AG09309 (cell line): ENCODE results near the gene SP7.

Experiments used
- DNase-seq: peaks from one replicate; pipeline ENCODE4 v3.0.0-alpha.2; 2010; ENCODE audit warnings: low read depth
- H3K4me3 ChIP-seq: 2 replicates; pipeline ENCODE4 v1.5.1; 2011; ENCODE audit warnings: mild to moderate bottlenecking, low read depth, low read length, moderate library complexity; ENCODE audit not compliant: control insufficient read depth
- TF ChIP-seq, protein P1 (sequence below): IDR thresholded peaks from 2 replicates; pipeline ENCODE4 v1.5.1; 2011; ENCODE audit warnings: mild to moderate bottlenecking, low read depth, low read length, inconsistent platforms; ENCODE audit not compliant: insufficient read depth, control insufficient read depth; ENCODE audit errors: missing control alignments

SP7 gene

DNA sequence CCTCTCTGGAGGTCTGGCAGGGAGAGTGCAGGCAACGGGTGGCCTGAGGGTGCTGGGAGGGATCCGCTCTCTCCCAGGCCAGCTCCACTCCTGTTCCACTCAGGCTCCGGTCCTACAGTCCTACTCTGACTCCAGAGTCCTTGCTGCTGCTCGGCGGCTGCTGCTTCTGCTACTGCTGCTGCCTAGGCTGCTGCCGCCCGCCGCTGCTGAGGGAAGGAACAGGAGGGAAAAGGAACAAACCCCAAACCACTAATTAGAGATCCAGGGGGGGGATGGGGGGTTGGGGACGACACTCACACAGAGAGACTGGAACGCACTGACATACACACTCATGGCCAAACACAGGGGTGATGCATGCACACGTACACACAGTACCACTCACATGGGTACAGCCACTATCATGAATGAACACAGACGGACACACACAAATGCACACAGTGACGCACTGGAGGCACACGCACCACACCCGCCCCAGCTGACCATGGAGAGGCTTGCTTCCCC is at the start of gene SP7:
SP7 (minus strand) TSS at position 174 of the 501 bp plus-strand sequence. CDS start 708 bp downstream, outside the sequence.
- TF ChIP-seq, protein P1, sequence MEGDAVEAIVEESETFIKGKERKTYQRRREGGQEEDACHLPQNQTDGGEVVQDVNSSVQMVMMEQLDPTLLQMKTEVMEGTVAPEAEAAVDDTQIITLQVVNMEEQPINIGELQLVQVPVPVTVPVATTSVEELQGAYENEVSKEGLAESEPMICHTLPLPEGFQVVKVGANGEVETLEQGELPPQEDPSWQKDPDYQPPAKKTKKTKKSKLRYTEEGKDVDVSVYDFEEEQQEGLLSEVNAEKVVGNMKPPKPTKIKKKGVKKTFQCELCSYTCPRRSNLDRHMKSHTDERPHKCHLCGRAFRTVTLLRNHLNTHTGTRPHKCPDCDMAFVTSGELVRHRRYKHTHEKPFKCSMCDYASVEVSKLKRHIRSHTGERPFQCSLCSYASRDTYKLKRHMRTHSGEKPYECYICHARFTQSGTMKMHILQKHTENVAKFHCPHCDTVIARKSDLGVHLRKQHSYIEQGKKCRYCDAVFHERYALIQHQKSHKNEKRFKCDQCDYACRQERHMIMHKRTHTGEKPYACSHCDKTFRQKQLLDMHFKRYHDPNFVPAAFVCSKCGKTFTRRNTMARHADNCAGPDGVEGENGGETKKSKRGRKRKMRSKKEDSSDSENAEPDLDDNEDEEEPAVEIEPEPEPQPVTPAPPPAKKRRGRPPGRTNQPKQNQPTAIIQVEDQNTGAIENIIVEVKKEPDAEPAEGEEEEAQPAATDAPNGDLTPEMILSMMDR = no peak
- no peak within 1 kb of the TSS for H3K4me3 ChIP-seq
- DNase-seq = no peak

DNA sequence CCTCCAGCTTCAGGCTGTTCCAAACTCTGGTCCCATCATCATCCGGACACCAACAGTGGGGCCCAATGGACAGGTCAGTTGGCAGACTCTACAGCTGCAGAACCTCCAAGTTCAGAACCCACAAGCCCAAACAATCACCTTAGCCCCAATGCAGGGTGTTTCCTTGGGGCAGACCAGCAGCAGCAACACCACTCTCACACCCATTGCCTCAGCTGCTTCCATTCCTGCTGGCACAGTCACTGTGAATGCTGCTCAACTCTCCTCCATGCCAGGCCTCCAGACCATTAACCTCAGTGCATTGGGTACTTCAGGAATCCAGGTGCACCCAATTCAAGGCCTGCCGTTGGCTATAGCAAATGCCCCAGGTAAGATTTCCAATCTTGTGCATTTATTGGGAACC is 47.1 kb upstream of the SP7 start:
- no peak for DNase-seq
- peak overlapping the region; percentile 29 for H3K4me3 ChIP-seq
- TF ChIP-seq, protein P1 = no peak

DNA sequence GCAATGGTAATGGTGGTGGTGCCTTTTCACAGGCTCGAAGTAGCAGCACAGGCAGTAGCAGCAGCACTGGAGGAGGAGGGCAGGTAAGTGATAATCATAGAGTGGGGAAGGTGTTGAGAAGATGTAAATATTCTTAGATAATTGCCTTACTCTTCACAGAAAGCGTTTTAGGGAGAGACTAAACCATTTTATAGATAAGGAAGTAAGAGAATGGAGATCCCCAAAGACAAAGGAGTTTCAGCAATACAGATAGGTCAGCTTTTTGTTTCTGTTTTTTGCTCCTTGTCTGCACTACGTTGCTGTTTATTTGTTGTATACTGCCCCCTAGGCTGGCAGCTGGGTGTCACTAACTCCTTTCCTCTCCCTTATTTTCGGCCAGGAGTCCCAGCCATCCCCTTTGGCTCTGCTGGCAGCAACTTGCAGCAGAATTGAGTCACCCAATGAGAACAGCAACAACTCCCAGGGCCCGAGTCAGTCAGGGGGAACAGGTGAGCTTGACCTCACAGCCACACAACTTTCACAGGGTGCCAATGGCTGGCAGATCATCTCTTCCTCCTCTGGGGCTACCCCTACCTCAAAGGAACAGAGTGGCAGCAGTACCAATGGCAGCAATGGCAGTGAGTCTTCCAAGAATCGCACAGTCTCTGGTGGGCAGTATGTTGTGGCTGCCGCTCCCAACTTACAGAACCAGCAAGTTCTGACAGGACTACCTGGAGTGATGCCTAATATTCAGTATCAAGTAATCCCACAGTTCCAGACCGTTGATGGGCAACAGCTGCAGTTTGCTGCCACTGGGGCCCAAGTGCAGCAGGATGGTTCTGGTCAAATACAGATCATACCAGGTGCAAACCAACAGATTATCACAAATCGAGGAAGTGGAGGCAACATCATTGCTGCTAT is 45.8 kb upstream of the SP7 start:
- DNase-seq = no peak
- TF ChIP-seq, protein P1 = peak; percentile 56
- H3K4me3 ChIP-seq = peak overlapping the region; percentile 54

DNA sequence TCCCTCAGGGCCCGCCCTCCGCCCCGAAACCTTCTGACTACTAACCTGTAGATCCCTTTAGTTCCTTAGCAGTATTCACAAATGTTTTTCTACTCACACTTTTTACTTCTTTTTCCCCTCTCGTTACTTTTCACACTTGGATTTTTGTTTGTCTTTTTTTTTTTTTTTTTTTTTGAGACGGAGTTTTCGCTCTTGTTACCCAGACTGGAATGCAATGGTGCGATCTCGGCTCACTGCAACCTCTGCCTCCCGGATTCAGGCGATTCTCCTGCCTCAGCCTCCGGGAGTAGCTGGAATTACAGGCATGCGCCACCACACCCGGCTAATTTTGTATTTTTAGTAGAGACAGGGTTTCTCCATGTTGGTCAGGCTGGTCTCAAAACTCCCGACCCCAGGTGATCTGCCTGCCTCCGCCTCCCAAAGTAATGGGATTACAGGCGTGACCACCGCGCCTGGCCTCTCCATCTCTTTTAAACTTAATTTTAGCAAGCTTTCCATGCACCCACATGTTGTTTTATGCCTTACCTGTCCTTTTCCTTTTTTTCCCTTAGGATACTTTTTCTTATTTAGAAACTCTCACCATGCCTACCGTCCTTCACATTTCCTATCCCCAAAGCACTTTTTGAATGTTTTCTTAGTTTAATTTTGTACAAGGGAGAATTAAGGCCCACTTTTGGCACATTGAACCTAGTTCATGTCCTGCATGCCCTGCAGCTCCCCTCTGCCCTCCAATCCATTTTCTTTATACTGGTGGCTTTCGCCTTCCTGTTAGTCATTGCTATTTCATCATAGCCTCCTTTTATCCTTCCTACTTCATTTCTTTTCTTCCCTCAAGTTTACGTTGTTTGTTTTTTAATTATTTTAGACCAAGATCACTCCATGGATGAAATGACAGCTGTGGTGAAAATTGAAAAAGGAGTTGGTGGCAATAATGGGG is 44.9 kb upstream of the SP7 start:
- no peak for DNase-seq
- H3K4me3 ChIP-seq = peak overlapping the region; percentile 54
- TF ChIP-seq, protein P1 = no peak

DNA sequence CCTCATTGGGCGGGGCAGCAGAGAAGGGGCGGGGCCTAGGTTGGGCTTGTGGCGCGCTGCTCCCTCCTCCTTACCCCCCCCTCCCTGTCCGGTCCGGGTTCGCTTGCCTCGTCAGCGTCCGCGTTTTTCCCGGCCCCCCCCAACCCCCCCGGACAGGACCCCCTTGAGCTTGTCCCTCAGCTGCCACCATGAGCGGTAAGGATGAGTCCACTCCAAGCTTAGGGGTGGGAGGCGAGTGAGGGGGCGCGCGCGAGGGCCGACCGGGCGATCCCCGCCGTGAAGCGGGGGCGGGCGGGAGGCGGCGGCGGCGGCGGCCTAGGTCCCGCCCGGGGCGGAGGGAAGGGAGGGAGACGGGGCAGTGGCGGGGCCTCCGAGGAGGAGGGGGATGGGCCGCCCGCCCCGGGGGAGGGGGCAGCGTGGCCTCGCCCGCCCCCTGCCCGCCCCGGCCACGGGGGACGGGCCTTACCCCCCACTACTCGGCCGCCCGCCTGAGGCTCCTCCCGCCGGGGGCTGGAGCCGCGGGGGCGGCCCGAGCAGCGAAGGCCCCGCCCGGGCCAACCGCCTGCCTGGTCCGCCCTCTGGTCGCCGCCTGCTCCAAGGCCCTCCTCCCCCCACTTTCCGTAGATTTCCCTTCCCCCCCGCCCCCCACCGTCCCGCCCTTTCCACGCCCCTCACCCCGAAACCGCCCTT is 44.1 kb upstream of the SP7 start, which contains the start of gene SP1:
SP1 (plus strand) TSS at position 73 of the 690 bp plus-strand sequence; CDS start at position 189, 116 bp downstream.
- peak within 1 kb of the TSS; percentile 66 for H3K4me3 ChIP-seq
- peak; percentile 70 for DNase-seq

More for the DNA sequence above, 44.1 kb upstream of the SP7 start, which contains the start of gene SP1:
- TF ChIP-seq, protein P1 = no peak
